Muscle layer of colon (tissue), 2 donors: Measurements from ENCODE around the gene CHRDL2.

Experiments used
- H3K27ac ChIP-seq: one replicate; pipeline ENCODE4 v1.7.0; 2013; ENCODE audit warnings: low read depth, mild to moderate bottlenecking, low read length, moderate library complexity
- H3K27me3 ChIP-seq, 2 donors: one replicate each; pipeline ENCODE4 v1.7.0; 2013; ENCODE audit warnings: low read length in 2 of 2, mild to moderate bottlenecking in 2 of 2; ENCODE audit not compliant: insufficient read depth in 2 of 2, control insufficient read depth in 1 of 2
- H3K36me3 ChIP-seq: one replicate; pipeline ENCODE4 v1.7.0; 2013; ENCODE audit warnings: mild to moderate bottlenecking, low read length; ENCODE audit not compliant: insufficient read depth
- H3K4me1 ChIP-seq: one replicate; pipeline ENCODE4 v1.7.0; 2013; ENCODE audit warnings: mild to moderate bottlenecking, low read length; ENCODE audit not compliant: insufficient read depth
- H3K4me3 ChIP-seq, 2 donors: one replicate each; pipeline ENCODE4 v1.7.0; 2013; ENCODE audit warnings: low read length in 2 of 2, low read depth in 1 of 2, mild to moderate bottlenecking in 1 of 2, moderate library complexity in 1 of 2
- H3K9ac ChIP-seq: one replicate; pipeline ENCODE4 v1.7.0; 2013; ENCODE audit warnings: low read length
- H3K9me3 ChIP-seq: one replicate; pipeline ENCODE4 v1.7.0; 2013; ENCODE audit warnings: mild to moderate bottlenecking, low read length
- donor health status: abdominal sarcoma.
- donor health status: Adenocarcinoma of cecum.

Gene CHRDL2

GRCh38 chr11:74650498-74650897, 80.7 kb downstream of the CHRDL2 start:
- no peaks in the 10 kb centered on the region for H3K27me3 ChIP-seq
- H3K4me3 ChIP-seq, result no peak overlapping the region
- no peak overlapping the region for H3K9ac ChIP-seq
- no peaks in the 10 kb centered on the region for H3K9me3 ChIP-seq
- H3K4me1 ChIP-seq, result peaks cover 37% of the 10 kb centered on the region
- no peak overlapping the region for H3K27ac ChIP-seq
- no peaks in the 10 kb centered on the region for H3K36me3 ChIP-seq

- peaks cover 53% of the 10 kb centered on the region for H3K4me1 ChIP-seq
Observed at GRCh38 chr11:74648894-74649293, 82.3 kb downstream of the CHRDL2 start.

GRCh38 chr11:74647831-74648230, 83.4 kb downstream of the CHRDL2 start:
- Histone ChIP-seq H3K27ac (peak overlapping the region; percentile 10), H3K9ac (no peak overlapping the region), H3K27me3 (no peaks in the 10 kb centered on the region), H3K4me3 (no peak overlapping the region), H3K9me3 (no peaks in the 10 kb centered on the region), H3K4me1 (peaks cover 64% of the 10 kb centered on the region), H3K36me3 (no peaks in the 10 kb centered on the region)

More at GRCh38 chr11:74648894-74649293, 82.3 kb downstream of the CHRDL2 start:
- Histone ChIP-seq H3K27ac (peak overlapping the region; percentile 45), H3K9ac (no peak overlapping the region), H3K27me3 (no peaks in the 10 kb centered on the region), H3K4me3 (no peak overlapping the region), H3K9me3 (no peaks in the 10 kb centered on the region), H3K36me3 (no peaks in the 10 kb centered on the region)

DNA sequence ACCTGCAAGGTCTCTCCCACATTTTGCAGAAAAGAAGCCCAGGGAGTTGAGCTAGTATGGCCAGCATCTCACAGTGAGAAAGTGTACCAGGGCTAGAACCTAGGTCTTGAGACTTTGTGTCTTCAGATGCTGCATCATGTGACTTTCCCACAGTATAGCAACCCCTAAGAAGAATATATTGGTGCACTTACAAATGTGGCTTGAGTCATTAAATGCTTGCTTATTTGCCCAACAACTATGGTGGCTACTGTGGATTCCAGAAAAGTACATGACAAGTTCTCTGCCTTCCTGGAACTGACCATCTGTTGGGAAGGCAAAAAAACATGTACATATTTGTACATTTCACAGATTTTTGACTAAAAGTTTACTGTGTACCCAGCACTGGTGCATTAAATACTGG, 83.8 kb downstream of the CHRDL2 start:
- Histone ChIP-seq H3K4me1 (peaks cover 68% of the 10 kb centered on the region), H3K27ac (no peak overlapping the region), H3K27me3 (no peaks in the 10 kb centered on the region), H3K9ac (no peak overlapping the region), H3K9me3 (no peaks in the 10 kb centered on the region), H3K4me3 (no peak overlapping the region), H3K36me3 (no peaks in the 10 kb centered on the region)

DNA sequence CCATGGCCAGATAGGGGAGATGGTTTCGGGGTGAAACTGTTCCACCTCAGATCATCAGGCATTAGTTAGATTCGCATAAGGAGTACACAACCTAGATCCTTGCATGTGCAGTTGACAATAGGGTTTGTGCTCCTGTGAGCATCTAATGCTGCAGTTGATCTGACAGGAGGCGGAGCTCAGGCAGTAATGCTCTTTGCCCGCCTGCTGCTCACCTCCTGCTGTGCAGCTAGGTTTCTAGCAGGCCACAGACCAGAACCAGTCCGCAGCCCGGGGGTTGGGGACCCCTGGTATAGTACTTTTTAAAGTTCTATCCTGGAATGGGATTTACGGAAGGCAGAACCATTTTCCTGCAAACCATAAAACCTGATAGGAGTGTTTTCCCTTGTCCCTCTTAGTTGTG, 84.3 kb downstream of the CHRDL2 start:
- Histone ChIP-seq H3K9ac (no peak overlapping the region), H3K4me1 (peaks cover 72% of the 10 kb centered on the region), H3K36me3 (no peaks in the 10 kb centered on the region), H3K27me3 (no peaks in the 10 kb centered on the region), H3K9me3 (no peaks in the 10 kb centered on the region), H3K27ac (peak overlapping the region; percentile 78), H3K4me3 (no peak overlapping the region)
